Subcutaneous abdominal adipose tissue (tissue), 5 donors: ENCODE measurements around the gene EVPLL.
"Not testable (repeated sequence)": the region's sequence is repeated elsewhere in the genome, so short reads cannot be mapped to it uniquely, and the experiment has no call there.

Experiments used
- H3K27ac ChIP-seq: one replicate; pipeline ENCODE4 v1.7.0; 2013; ENCODE audit warnings: low read depth, mild to moderate bottlenecking, inconsistent platforms, low read length, moderate library complexity
- H3K27me3 ChIP-seq, 5 donors: one replicate each; pipeline ENCODE4 v1.7.0; 2013; ENCODE audit warnings: low read length in 5 of 5, inconsistent platforms in 1 of 5; ENCODE audit not compliant: control insufficient read depth in 5 of 5, insufficient read depth in 4 of 5
- H3K36me3 ChIP-seq, 5 donors: one replicate each; pipeline ENCODE4 v1.7.0; 2013; ENCODE audit warnings: low read length in 5 of 5; ENCODE audit not compliant: control insufficient read depth in 5 of 5, insufficient read depth in 5 of 5
- H3K4me1 ChIP-seq, 5 donors: one replicate each; pipeline ENCODE4 v1.7.0; 2013; ENCODE audit warnings: low read length in 5 of 5, mild to moderate bottlenecking in 3 of 5, moderate library complexity in 1 of 5; ENCODE audit not compliant: control insufficient read depth in 5 of 5, insufficient read depth in 5 of 5
- H3K4me3 ChIP-seq, 5 donors: one replicate each; pipeline ENCODE4 v1.7.0; 2013; ENCODE audit warnings: low read length in 5 of 5, low read depth in 1 of 5
- H3K9ac ChIP-seq, 5 donors: one replicate each; pipeline ENCODE4 v1.7.0; 2013; ENCODE audit warnings: low read length in 5 of 5, mild to moderate bottlenecking in 4 of 5, moderate library complexity in 3 of 5
- H3K9me3 ChIP-seq, 5 donors: one replicate each; pipeline ENCODE4 v1.7.0; 2013; ENCODE audit warnings: low read length in 5 of 5; ENCODE audit not compliant: control insufficient read depth in 5 of 5
- donor health status: healthy.
- donor health status: healthy.
- donor health status: healthy.
- donor health status: healthy.
- donor health status: healthy.

Gene EVPLL

GRCh38 chr17:18387583-18387982, 10.0 kb downstream of the EVPLL start:
- H3K9ac ChIP-seq, H3K36me3 ChIP-seq, H3K4me3 ChIP-seq, H3K27ac ChIP-seq, H3K4me1 ChIP-seq, H3K27me3 ChIP-seq, H3K9me3 ChIP-seq: not testable (repeated sequence)

- not testable (repeated sequence) for H3K4me1 ChIP-seq, H3K9ac ChIP-seq, H3K27ac ChIP-seq, H3K27me3 ChIP-seq, H3K9me3 ChIP-seq, H3K36me3 ChIP-seq, H3K4me3 ChIP-seq
These were observed 10.7 kb downstream of the EVPLL start for GRCh38 chr17:18388266-18388665.

GRCh38 chr17:18388728-18389127, 11.2 kb downstream of the EVPLL start:
- H3K36me3 ChIP-seq, H3K27me3 ChIP-seq, H3K9me3 ChIP-seq, H3K4me3 ChIP-seq, H3K9ac ChIP-seq, H3K4me1 ChIP-seq, H3K27ac ChIP-seq: not testable (repeated sequence)

GRCh38 chr17:18401872-18402590, 24.5 kb downstream of the EVPLL start:
- H3K4me1 ChIP-seq, H3K27me3 ChIP-seq, H3K4me3 ChIP-seq, H3K27ac ChIP-seq, H3K36me3 ChIP-seq, H3K9me3 ChIP-seq, H3K9ac ChIP-seq: not testable (repeated sequence)

- not testable (repeated sequence) for H3K9ac ChIP-seq, H3K36me3 ChIP-seq, H3K27me3 ChIP-seq, H3K4me1 ChIP-seq, H3K9me3 ChIP-seq, H3K4me3 ChIP-seq, H3K27ac ChIP-seq
These were observed 25.6 kb downstream of the EVPLL start for GRCh38 chr17:18403166-18403565.

GRCh38 chr17:18403604-18404003, 26.0 kb downstream of the EVPLL start:
- not testable (repeated sequence) for H3K27me3 ChIP-seq, H3K36me3 ChIP-seq, H3K4me3 ChIP-seq, H3K4me1 ChIP-seq, H3K9me3 ChIP-seq, H3K27ac ChIP-seq, H3K9ac ChIP-seq

GRCh38 chr17:18408906-18409305, 31.3 kb downstream of the EVPLL start:
- H3K27ac ChIP-seq, H3K9me3 ChIP-seq, H3K4me3 ChIP-seq, H3K36me3 ChIP-seq, H3K27me3 ChIP-seq, H3K4me1 ChIP-seq, H3K9ac ChIP-seq: not testable (repeated sequence)

GRCh38 chr17:18409321-18409720, 31.7 kb downstream of the EVPLL start:
- not testable (repeated sequence) for H3K27me3 ChIP-seq, H3K27ac ChIP-seq, H3K9me3 ChIP-seq, H3K4me3 ChIP-seq, H3K9ac ChIP-seq, H3K4me1 ChIP-seq, H3K36me3 ChIP-seq

- H3K27ac ChIP-seq, H3K36me3 ChIP-seq, H3K4me1 ChIP-seq, H3K9me3 ChIP-seq, H3K27me3 ChIP-seq, H3K9ac ChIP-seq: not testable (repeated sequence)
- H3K4me3 ChIP-seq = peak overlapping the region in 2 of 5 donors; percentile 37 to 71
These were observed 33.2 kb downstream of the EVPLL start for GRCh38 chr17:18410736-18411135.

GRCh38 chr17:18411377-18411864, 33.8 kb downstream of the EVPLL start:
- Histone ChIP-seq H3K9ac (peak overlapping the region in 2 of 5 donors; percentile 11 to 71), H3K4me3 (peak overlapping the region; percentile 47 to 79 (median 59))
- H3K4me1 ChIP-seq, H3K27me3 ChIP-seq, H3K9me3 ChIP-seq, H3K36me3 ChIP-seq, H3K27ac ChIP-seq: not testable (repeated sequence)
